Hepatocyte (in vitro differentiated cells): ENCODE data around the gene MIS18A.
"Not testable (repeated sequence)": the region's sequence is repeated elsewhere in the genome, so short reads cannot be mapped to it uniquely, and the experiment has no call there.

ENCODE experiments used
- EZH2phosphoT487 ChIP-seq: fragments of 200-600 bp; sonication (generic); IDR thresholded peaks from one replicate; pipeline ENCODE4 v1.6.1; 2018; ENCODE audit warnings: antibody characterized with exemption, mild to moderate bottlenecking, low read depth, moderate library complexity; ENCODE audit not compliant: unreplicated experiment, severe bottlenecking
- TF ChIP-seq, protein P1 (sequence below): fragments of 200-600 bp; sonication (generic); IDR thresholded peaks from 2 replicates; pipeline ENCODE4 v1.5.1; 2016; ENCODE audit warnings: antibody characterized with exemption, mild to moderate bottlenecking; ENCODE audit not compliant: poor library complexity

- TF ChIP-seq, protein P1, sequence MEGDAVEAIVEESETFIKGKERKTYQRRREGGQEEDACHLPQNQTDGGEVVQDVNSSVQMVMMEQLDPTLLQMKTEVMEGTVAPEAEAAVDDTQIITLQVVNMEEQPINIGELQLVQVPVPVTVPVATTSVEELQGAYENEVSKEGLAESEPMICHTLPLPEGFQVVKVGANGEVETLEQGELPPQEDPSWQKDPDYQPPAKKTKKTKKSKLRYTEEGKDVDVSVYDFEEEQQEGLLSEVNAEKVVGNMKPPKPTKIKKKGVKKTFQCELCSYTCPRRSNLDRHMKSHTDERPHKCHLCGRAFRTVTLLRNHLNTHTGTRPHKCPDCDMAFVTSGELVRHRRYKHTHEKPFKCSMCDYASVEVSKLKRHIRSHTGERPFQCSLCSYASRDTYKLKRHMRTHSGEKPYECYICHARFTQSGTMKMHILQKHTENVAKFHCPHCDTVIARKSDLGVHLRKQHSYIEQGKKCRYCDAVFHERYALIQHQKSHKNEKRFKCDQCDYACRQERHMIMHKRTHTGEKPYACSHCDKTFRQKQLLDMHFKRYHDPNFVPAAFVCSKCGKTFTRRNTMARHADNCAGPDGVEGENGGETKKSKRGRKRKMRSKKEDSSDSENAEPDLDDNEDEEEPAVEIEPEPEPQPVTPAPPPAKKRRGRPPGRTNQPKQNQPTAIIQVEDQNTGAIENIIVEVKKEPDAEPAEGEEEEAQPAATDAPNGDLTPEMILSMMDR = not testable (repeated sequence)
- not testable (repeated sequence) for TF ChIP-seq EZH2phosphoT487
Observed at GRCh38 chr21:32310976-32311375, 32.1 kb upstream of the MIS18A start.
